ENCODE data around the gene VKORC1.

The VKORC1 gene

DNA sequence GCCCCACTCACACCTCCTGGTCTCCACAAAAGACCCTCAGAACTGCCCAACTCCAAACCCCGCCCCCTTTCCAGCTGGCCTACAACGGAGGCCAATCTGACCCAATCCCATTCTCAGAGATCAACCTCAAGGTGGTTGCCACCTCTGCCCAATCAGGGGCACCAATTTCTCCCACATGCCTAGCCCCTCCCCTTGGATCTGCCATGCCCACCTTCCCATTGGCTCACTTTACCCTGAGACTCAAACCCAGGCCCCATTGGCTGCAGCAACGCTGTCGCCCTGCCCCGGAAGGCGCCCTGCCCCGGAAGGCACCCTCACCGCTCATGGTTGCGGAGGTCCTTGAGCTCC is 31.1 kb downstream of the VKORC1 start:
- no peak for DNase-seq (ENCODE audit: low read depth)

DNA sequence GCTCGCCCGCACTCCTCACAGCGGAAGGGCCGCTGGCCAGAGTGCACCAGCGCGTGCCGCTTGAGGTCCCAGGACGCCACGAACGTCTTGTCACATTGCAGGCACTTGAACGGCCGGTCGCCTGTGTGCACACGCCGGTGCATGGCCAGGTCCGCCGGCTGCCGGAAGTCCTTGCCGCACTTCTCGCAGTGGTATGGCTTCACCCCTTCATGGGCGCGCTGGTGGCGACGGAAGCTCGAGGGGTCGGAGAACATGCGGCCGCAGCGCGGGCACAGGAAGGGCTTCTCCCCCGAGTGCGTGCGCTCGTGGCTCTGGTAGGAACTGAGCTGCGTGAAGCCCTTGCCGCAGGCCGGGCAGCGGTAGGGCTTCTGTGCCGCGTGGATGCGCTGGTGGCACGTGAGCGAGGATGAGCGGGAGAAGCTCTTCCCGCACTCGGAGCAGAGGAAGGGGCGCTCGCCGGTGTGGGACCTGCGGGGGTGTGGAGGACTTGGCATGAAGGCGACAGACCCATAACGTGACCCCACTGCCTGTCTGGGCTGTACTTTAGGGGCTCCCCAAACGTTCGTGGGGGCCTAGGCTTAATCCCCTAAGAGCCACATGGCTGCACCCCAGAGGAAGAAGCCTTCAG is 32.7 kb downstream of the VKORC1 start:
- DNase-seq (ENCODE audit: low read depth): no peak

DNA sequence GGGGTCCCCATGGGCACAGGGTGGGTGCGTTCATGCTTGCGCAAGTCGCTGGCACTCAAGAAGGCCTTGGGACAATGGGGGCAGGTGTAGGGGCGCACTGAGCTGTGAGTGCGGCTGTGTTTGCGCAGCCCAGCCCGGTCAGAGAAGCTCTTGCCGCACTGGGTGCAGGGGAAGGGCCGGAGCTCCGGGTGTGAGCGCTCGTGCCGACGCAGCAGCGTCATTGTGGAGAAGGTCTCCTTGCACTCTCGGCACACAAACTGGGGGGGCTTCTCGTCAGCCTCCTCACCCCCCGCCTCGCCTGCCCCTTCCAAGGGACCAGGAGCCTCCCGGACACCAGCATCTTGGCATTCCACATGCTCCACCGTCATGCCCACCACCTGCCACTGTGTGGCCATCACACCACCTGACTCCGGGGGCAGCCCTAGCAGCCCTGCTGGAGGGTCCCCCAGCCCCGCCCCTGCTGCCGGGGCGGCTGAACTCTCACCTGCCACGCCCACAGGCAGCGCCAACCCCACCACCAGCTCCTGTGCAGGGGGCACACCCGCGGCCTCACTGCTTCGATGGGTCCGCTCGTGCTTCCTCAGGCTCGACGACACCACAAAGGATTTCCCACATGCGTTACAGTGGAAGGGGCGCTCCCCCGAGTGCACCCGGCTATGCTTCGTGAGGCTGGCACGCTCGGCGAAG is 33.3 kb downstream of the VKORC1 start:
- DNase-seq (ENCODE audit: low read depth): no peak

DNA sequence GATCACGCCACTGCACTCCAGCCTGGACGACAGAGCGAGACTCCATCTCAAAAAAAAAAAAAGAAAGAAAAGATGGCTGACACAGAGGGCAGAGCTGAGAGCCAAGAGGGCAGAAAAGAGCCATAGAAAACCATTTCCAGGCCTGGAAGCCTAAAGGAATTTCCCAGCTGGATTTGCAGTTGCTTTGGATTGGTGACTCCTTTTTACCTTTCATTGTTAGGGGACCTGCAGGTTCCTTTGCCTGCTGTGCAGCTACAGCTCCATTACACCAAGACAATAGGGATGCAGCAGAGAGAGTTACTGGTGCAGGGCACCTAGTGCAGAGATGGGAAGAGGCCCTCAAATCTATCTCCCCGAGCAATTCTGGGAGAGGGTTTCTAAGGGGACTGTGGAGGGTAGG is 39.0 kb downstream of the VKORC1 start:
- no peak for DNase-seq (ENCODE audit: low read depth)

DNA sequence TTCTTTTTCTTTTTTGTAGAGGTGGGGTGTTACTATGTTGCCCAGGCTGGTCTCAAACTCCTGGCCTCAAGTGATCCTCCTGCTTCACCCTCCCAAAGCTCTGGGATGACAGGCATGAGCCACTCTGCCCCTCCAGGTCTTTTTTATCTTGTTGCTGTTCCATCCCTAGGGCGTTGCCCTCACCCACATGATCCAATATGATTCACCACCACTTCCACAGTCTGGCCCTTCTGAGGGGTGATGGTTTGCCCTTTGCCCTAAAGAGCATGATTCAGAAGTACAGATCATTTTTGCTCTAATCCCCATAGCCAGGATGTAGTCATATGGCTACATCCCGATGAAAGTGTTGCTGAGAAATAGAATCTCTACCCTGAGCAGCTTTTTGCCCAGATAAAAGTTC is 42.5 kb downstream of the VKORC1 start:
- DNase-seq (ENCODE audit: low read depth): peak; percentile 89

DNA sequence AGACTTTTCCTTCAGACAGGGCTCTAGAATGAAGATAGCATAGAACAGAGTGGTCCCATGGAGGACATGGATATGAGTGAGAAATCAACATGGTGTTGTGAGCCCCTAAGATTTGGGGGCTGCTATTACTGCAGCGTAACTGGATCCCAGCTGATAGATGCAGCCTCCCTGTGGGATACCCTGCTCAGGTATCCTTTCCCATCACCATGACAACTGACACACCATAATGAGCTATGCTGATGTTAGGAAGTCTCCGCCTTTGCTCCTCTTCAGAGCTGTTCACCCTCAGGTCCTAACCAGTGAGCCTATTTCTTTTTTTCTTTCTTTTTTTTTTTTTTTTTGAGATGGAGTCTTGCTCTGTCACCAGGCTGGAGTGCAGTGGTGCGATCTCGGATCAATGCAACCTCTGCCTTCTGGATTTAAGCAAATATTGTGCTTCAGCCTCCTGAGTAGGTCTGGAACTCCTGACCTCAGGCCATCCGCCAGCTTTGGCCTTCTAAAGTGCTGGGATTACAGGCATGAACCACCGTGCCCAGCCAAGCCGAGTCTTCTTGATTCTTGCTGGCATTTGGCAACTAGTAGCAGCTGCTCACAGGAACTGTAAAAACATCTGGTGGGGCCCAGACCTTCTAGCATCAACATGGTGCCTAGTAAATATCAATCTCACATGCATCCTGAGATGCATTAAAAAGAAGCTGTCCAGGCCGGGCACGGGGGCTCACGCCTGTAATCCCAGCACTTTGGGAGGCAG is 44.1 kb downstream of the VKORC1 start:
- DNase-seq (ENCODE audit: low read depth): no peak

DNA sequence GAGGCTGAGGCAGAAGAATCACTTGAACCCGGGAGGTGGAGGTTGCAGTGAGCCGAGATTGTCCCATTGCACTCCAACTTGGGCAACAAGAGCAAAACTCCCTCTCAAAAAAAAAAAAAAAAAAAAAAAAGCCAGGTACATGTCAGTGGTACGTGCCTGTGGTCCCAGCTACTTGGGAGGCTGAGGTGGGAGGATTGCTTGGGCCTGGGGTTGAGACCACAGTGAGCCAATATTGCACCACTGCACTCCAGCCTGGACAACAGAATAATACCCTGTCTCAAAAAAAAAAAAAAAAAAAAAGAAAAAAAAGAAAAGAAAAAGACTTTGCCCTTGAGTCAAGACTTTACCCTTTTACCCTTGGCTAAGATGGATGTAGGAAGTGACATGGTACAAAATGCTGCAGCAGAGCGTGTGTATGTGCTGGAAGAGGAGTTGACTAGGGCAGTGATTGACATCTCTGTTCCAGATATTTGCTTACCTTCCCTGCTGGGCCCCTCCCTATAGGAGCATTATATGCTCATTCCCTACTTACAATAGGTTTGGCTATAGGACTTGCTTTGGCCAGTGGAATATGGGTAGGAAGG is 50.6 kb downstream of the VKORC1 start:
- DNase-seq (ENCODE audit: low read depth): no peak

DNA sequence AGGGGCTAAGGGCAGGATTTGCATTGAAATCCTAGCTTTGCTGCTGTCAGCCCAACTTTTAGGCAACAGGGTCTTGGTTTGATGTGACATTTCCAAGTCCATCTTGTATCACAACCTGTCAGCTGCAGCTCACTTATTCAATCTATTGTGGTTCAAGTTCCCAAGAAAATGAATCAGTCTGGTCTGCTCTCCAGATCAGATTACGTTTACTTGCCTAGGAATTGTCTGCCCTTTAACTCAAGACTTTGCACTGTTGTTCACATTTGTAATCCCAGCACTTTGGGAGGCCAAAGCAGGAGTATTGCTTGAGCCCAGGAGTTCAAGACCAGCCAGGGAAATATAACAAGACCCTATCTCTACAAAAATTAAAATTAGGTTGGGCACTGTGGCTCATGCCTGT is 51.2 kb downstream of the VKORC1 start:
- DNase-seq (ENCODE audit: low read depth): no peak

DNA sequence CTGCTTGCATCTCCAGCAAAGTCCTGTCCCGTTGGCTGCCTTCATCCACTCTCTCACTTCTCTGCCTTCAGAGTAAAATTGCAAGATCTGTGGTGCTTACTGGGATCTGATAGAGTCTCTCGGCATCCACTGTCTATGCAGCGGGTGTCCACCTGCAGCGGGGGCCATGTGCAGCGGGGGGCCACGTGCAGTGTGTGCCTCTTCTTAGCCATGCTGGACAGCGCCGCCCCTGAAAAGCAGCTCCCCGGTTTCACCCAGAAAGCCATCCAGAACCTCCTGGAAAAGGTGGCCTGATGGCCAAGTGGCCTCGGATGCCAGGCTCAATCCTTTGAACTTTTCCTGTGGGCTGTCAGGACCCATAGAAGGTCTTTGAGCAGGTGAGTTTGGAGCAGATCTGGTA is 51.7 kb downstream of the VKORC1 start:
- DNase-seq (ENCODE audit: low read depth): no peak
